SU-DHL-6 (cell line): Measurements from ENCODE around the gene OR6B2.

ENCODE experiments used
- CTCF ChIP-seq: fragments of 200-600 bp; sonication (generic); IDR thresholded peaks from one replicate; pipeline ENCODE4 v1.5.1; 2017; ENCODE audit warnings: antibody characterized with exemption, mild to moderate bottlenecking, low read length, moderate library complexity; ENCODE audit not compliant: insufficient read depth, poor library complexity, severe bottlenecking
- EZH2phosphoT487 ChIP-seq: fragments of 200-600 bp; sonication (generic), shearing (Covaris generic); conservative IDR thresholded peaks from 2 replicates; pipeline ENCODE4 v1.6.1; 2018; ENCODE audit warnings: mild to moderate bottlenecking, antibody characterized with exemption, low read length, moderate library complexity, mixed read lengths

GRCh38 chr2:240064898-240065297 is 34.7 kb upstream of the OR6B2 start:
- TF ChIP-seq CTCF (no peak), EZH2phosphoT487 (no peak)
